H1 (cell line): ENCODE results near the gene VAMP2. TPM values are rescaled to one million over a fixed set of nuclear protein-coding genes. Genes with fewer than 3 reads are reported as not detected.

Experiments used
- CTCF ChIA-PET: fragments of 300-600 bp; sonication (Branson Sonifier 250); formaldehyde crosslinking; loops from one replicate; lab custom pipeline; 2021; ENCODE audit not compliant: partially characterized antibody; lab: Charles Lee
- POLR2A ChIA-PET: fragments of 300-600 bp; sonication (Branson Sonifier 250); formaldehyde crosslinking; loops from one replicate; lab custom pipeline; 2021; ENCODE audit warnings: inconsistent platforms; ENCODE audit not compliant: partially characterized antibody; lab: Charles Lee
- DNase-seq, 2 experiments: peaks; one replicate each; pipeline versions ENCODE4 v3.0.0 to v3.0.0-alpha.2; 2010 to 2022; ENCODE audit warnings: low spot score in 2 of 2, low read depth in 1 of 2, mixed read lengths in 1 of 2
- FAIRE-seq: peaks from 2 replicates; lab custom pipeline; 2011; peaks lifted over from hg19 to GRCh38; lab: Jason Lieb, UNC
- H2AFZ ChIP-seq: 2 replicates; pipeline ENCODE4 v1.8.1; 2012; ENCODE audit warnings: low read length, inconsistent platforms
- H2AK5ac ChIP-seq: 2 replicates; pipeline ENCODE4 v1.6.1; 2013; ENCODE audit warnings: low read depth, low read length
- H2BK120ac ChIP-seq: replicated peaks from 2 replicates; pipeline ENCODE3; 2013; ENCODE audit warnings: low read depth, low read length, inconsistent platforms
- H2BK12ac ChIP-seq: 2 replicates; pipeline ENCODE4 v1.6.1; 2013; ENCODE audit warnings: low read depth, low read length
- H2BK15ac ChIP-seq: 2 replicates; pipeline ENCODE4 v1.6.1; 2013; ENCODE audit warnings: low read length
- H2BK20ac ChIP-seq: 2 replicates; pipeline ENCODE4 v1.6.1; 2013; ENCODE audit warnings: low read length
- H2BK5ac ChIP-seq: 2 replicates; pipeline ENCODE4 v1.6.1; 2013; ENCODE audit warnings: low read depth, low read length
- H3K14ac ChIP-seq: 2 replicates; pipeline ENCODE4 v1.6.1; 2013; ENCODE audit warnings: inconsistent platforms; ENCODE audit not compliant: insufficient read length
- H3K18ac ChIP-seq: 2 replicates; pipeline ENCODE4 v1.6.1; 2013; ENCODE audit warnings: low read length; ENCODE audit errors: extremely low read depth
- H3K23ac ChIP-seq: 2 replicates; pipeline ENCODE4 v1.6.1; 2013; ENCODE audit warnings: inconsistent platforms; ENCODE audit not compliant: insufficient read length
- H3K23me2 ChIP-seq: 2 replicates; pipeline ENCODE4 v1.6.1; 2013; ENCODE audit warnings: low read depth, low read length
- H3K27ac ChIP-seq: 2 replicates; pipeline ENCODE4 v1.6.1; 2011; ENCODE audit warnings: low read depth, low read length, inconsistent platforms
- H3K27me3 ChIP-seq, 4 experiments: replicated peaks in 1 of 4; 1 replicate in 1 of 4; 2 replicates in 3 of 4; pipeline versions ENCODE4 v1.6.1 to v1.8.1; 2011 to 2013; ENCODE audit warnings: low read length in 3 of 4, mild to moderate bottlenecking in 3 of 4, inconsistent platforms in 2 of 4, mixed read lengths in 2 of 4, moderate library complexity in 1 of 4; ENCODE audit not compliant: control insufficient read depth in 3 of 4, insufficient read depth in 3 of 4; ENCODE audit errors: extremely low read depth in 1 of 4
- H3K36me3 ChIP-seq, 4 experiments: 2 replicates each; pipeline versions ENCODE4 v1.6.1 to v1.8.1; 2011 to 2013; ENCODE audit warnings: mild to moderate bottlenecking in 4 of 4, low read length in 3 of 4, moderate library complexity in 2 of 4, control low read depth in 1 of 4, inconsistent platforms in 1 of 4; ENCODE audit not compliant: insufficient read depth in 4 of 4, control insufficient read depth in 2 of 4
- H3K4ac ChIP-seq: replicated peaks from 2 replicates; pipeline ENCODE3; 2013; ENCODE audit warnings: low read length, low read depth, mixed read lengths, inconsistent platforms; ENCODE audit not compliant: insufficient read length
- H3K4me1 ChIP-seq, 4 experiments: replicated peaks in 1 of 4; 1 replicate in 1 of 4; 2 replicates in 3 of 4; pipeline versions ENCODE4 v1.6.1 to v1.8.1; 2011 to 2013; ENCODE audit warnings: low read length in 3 of 4, inconsistent platforms in 2 of 4, mixed read lengths in 1 of 4; ENCODE audit not compliant: insufficient read depth in 4 of 4, control insufficient read depth in 3 of 4
- H3K4me2 ChIP-seq, 2 experiments: 2 replicates each; pipeline versions ENCODE4 v1.6.1 to v1.8.1; 2011 to 2013; ENCODE audit warnings: low read depth in 2 of 2, low read length in 2 of 2, control low read depth in 1 of 2, inconsistent platforms in 1 of 2, mild to moderate bottlenecking in 1 of 2; ENCODE audit not compliant: insufficient read depth in 1 of 2
- H3K4me3 ChIP-seq, 4 experiments: fragments of 200-600, 300-600 bp in 1 of 4; sonication (generic), shearing (Covaris generic), sonication (Bioruptor Twin) in 1 of 4; 2 replicates each; pipeline versions ENCODE4 v1.5.1 to v1.8.1; 2011 to 2016; ENCODE audit warnings: low read length in 4 of 4, low read depth in 3 of 4, control low read depth in 2 of 4, inconsistent platforms in 2 of 4, mild to moderate bottlenecking in 2 of 4, mixed read lengths in 1 of 4, moderate library complexity in 1 of 4; ENCODE audit not compliant: insufficient read depth in 2 of 4; ENCODE audit errors: extremely low read depth in 1 of 4
- H3K56ac ChIP-seq: replicated peaks from 2 replicates; pipeline ENCODE3; 2013; ENCODE audit warnings: low read depth, mild to moderate bottlenecking, mixed read lengths, low read length, inconsistent platforms; ENCODE audit not compliant: insufficient read length
- H3K79me1 ChIP-seq: 2 replicates; pipeline ENCODE4 v1.6.1; 2013; ENCODE audit warnings: low read depth, low read length, control low read depth
- H3K79me2 ChIP-seq, 2 experiments: 2 replicates each; pipeline versions ENCODE4 v1.6.1 to v1.8.1; 2012 to 2013; ENCODE audit warnings: low read length in 2 of 2, mild to moderate bottlenecking in 2 of 2, inconsistent platforms in 1 of 2; ENCODE audit not compliant: insufficient read depth in 2 of 2, control insufficient read depth in 1 of 2
- H3K9ac ChIP-seq, 4 experiments: replicated peaks in 1 of 4; 1 replicate in 1 of 4; 2 replicates in 3 of 4; pipeline versions ENCODE4 v1.6.1 to v1.8.1; 2011 to 2013; ENCODE audit warnings: low read depth in 3 of 4, low read length in 3 of 4, control low read depth in 2 of 4, mild to moderate bottlenecking in 2 of 4, moderate library complexity in 2 of 4, inconsistent platforms in 1 of 4; ENCODE audit errors: extremely low read depth in 1 of 4
- H3K9me3 ChIP-seq, 2 experiments: 2 replicates each; pipeline versions ENCODE4 v1.6.1 to v1.8.1; 2012 to 2013; ENCODE audit warnings: mild to moderate bottlenecking in 2 of 2, moderate library complexity in 2 of 2, control low read depth in 1 of 2, inconsistent platforms in 1 of 2, low read depth in 1 of 2, low read length in 1 of 2, mixed read lengths in 1 of 2; ENCODE audit not compliant: insufficient read depth in 2 of 2
- H4K20me1 ChIP-seq, 2 experiments: replicated peaks in 1 of 2; 2 replicates each; pipeline versions ENCODE3 to v1.8.1; 2011 to 2013; ENCODE audit warnings: inconsistent platforms in 2 of 2, low read length in 2 of 2, mild to moderate bottlenecking in 1 of 2; ENCODE audit not compliant: insufficient read depth in 2 of 2, control insufficient read depth in 1 of 2
- H4K5ac ChIP-seq: 2 replicates; pipeline ENCODE4 v1.6.1; 2013; ENCODE audit warnings: low read length, low read depth, mixed read lengths, inconsistent platforms; ENCODE audit not compliant: insufficient read length
- H4K8ac ChIP-seq: 2 replicates; pipeline ENCODE4 v1.8.0; 2013; ENCODE audit warnings: mild to moderate bottlenecking, moderate library complexity, low read length, inconsistent platforms; ENCODE audit not compliant: insufficient read depth; ENCODE audit errors: extremely low read depth
- H4K91ac ChIP-seq: replicated peaks from 2 replicates; pipeline ENCODE3; 2013; ENCODE audit warnings: low read length, mixed read lengths, inconsistent platforms; ENCODE audit not compliant: insufficient read length
- ATF2 ChIP-seq: IDR thresholded peaks from 2 replicates; pipeline ENCODE4 v1.6.1; 2012; ENCODE audit warnings: low read length, inconsistent platforms
- JUN ChIP-seq: IDR thresholded peaks from 2 replicates; pipeline ENCODE4 v1.6.1; 2011; ENCODE audit warnings: low read depth, mild to moderate bottlenecking, improper control_type of control experiment, low read length
- KDM4A ChIP-seq: IDR thresholded peaks from one replicate; pipeline ENCODE4 v1.7.1; 2012; ENCODE audit warnings: low read depth, mild to moderate bottlenecking, moderate library complexity, low read length, inconsistent platforms; ENCODE audit not compliant: severe bottlenecking
- RBBP5 ChIP-seq: IDR thresholded peaks from 2 replicates; pipeline ENCODE4 v1.7.1; 2012; ENCODE audit warnings: low read depth, mild to moderate bottlenecking, inconsistent platforms, low read length, moderate library complexity, borderline replicate concordance
- SAP30 ChIP-seq: fragments of 300-600 bp; sonication (generic); IDR thresholded peaks from 2 replicates; pipeline ENCODE4 v1.7.1; 2012; ENCODE audit warnings: low read length, moderate library complexity, mild to moderate bottlenecking, inconsistent platforms; ENCODE audit not compliant: insufficient read depth, insufficient replicate concordance
- WGBS, 2 experiments: shearing (Covaris generic) in 1 of 2; methylation state at CpG; one replicate each; pipeline versions ENCODE4 v1.1.6 to v1.1.7; 2013 to 2015; ENCODE audit warnings: low lambda C conversion rate in 2 of 2, mixed read lengths in 2 of 2, inconsistent platforms in 1 of 2, low coverage in 1 of 2, missing lambda C conversion rate in 1 of 2; ENCODE audit not compliant: insufficient replicate concordance in 2 of 2, insufficient coverage in 1 of 2, insufficient read length in 1 of 2; ENCODE audit errors: extremely low coverage in 1 of 2, missing lambda C conversion rate in 1 of 2; 5-methylcytosine and 5-hydroxymethylcytosine counted together
- polyA plus RNA-seq, 7 experiments: library from polyadenylated mRNA; depleted of rRNA in 3 of 7; stranded (reverse) in 5 of 7; unstranded in 2 of 7; fragments of >200 nt in 5 of 7; fragments of 200-250 nt in 2 of 7; gene quantifications; 1 replicate in 5 of 7; 2 replicates in 1 of 7; 4 replicates in 1 of 7; pipeline versions ENCODE4 v1.2.1 to v1.2.3, GENCODE V29; 2011 to 2013; ENCODE audit warnings: missing spikeins in 2 of 7, mixed read lengths in 2 of 7
- total RNA-seq: library from RNA; stranded (reverse); fragmentation: NEBNext Ultra II Directional; extraction: Animal tissue kit (Norgen Biotek cat#: 25700); gene quantifications from 2 replicates; pipeline ENCODE4 v1.2.1, GENCODE V29; 2021

Gene VAMP2
- total and polyA plus RNA-seq, 2 of the 8 experiments (the other 6 are each of a cell fraction or from before 2014, with no cell fraction given), result 19.3 to 20.5 TPM

- Histone ChIP-seq H3K36me3 (peaks cover 0 to 10% (median 5%) of the 10 kb centered on the region in 4 experiments; a peak in 6 of 8 replicates), H4K5ac (no peak overlapping the region), H4K8ac (no peak overlapping the region), H2BK12ac (no peak overlapping the region), H2AK5ac (no peak overlapping the region), H3K27me3 (no peaks in the 10 kb centered on the region), H3K4me1 (peaks cover 10 to 35% (median 21%) of the 10 kb centered on the region in 4 experiments), H4K91ac (no peak overlapping the region), H3K9me3 (no peaks in the 10 kb centered on the region), H2BK120ac (no peak overlapping the region), H2AFZ (no peak overlapping the region), H4K20me1 (peaks cover 8 to 9% of the 10 kb centered on the region in 2 experiments), H3K23me2 (peaks cover 26% of the 10 kb centered on the region), H3K14ac (no peak overlapping the region), H3K56ac (no peak overlapping the region), H2BK15ac (no peak overlapping the region), H3K18ac (no peak overlapping the region), H3K23ac (no peak overlapping the region), H3K79me2 (peaks cover 0 to 15% of the 10 kb centered on the region in 2 experiments; a peak in 2 of 4 replicates), H3K27ac (no peak overlapping the region), H3K4me3 (no peak overlapping the region), H3K9ac (no peak overlapping the region), H2BK20ac (no peak overlapping the region), H3K4me2 (no peak overlapping the region), H2BK5ac (no peak overlapping the region), H3K4ac (no peak overlapping the region), H3K79me1 (peaks cover 8% of the 10 kb centered on the region)
- 75% methylated on average over 2 of the region's 3 CpGs; no CpG with 5 or more reads in 1 of the 2 experiments for WGBS, 2 experiments
- DNase-seq, result no peak
- TF ChIP-seq ATF2, result no peak
- no peak for TF ChIP-seq RBBP5
- no peak for TF ChIP-seq KDM4A
- TF ChIP-seq SAP30, result no peak
- no peak for TF ChIP-seq JUN
- FAIRE-seq, result no peak
- CTCF ChIA-PET, result interaction anchor here (0.6 to 10.3 kb wide), 22 partner anchors 8 to 284 kb away, joined by 3 to 133 read pairs (median 4); partner anchors contain the start of genes ALOXE3, HES7 and TMEM107
- POLR2A ChIA-PET, result interaction anchor here (0.9 to 15.7 kb wide), 6 partner anchors 9 to 66 kb away, joined by 3 to 289 read pairs (median 28); partner anchors contain the start of genes ALOXE3, HES7 and TMEM107
These were observed 3.7 kb downstream of the VAMP2 start for GRCh38 chr17:8159032-8159400.
